ENCODE data around the gene PNMA6F. TPM values are rescaled to one million over a fixed set of nuclear protein-coding genes. Genes with fewer than 3 reads are reported as not detected.

PNMA6F gene
- not detected for polyA plus RNA-seq (ENCODE audit: insufficient read length)

DNA sequence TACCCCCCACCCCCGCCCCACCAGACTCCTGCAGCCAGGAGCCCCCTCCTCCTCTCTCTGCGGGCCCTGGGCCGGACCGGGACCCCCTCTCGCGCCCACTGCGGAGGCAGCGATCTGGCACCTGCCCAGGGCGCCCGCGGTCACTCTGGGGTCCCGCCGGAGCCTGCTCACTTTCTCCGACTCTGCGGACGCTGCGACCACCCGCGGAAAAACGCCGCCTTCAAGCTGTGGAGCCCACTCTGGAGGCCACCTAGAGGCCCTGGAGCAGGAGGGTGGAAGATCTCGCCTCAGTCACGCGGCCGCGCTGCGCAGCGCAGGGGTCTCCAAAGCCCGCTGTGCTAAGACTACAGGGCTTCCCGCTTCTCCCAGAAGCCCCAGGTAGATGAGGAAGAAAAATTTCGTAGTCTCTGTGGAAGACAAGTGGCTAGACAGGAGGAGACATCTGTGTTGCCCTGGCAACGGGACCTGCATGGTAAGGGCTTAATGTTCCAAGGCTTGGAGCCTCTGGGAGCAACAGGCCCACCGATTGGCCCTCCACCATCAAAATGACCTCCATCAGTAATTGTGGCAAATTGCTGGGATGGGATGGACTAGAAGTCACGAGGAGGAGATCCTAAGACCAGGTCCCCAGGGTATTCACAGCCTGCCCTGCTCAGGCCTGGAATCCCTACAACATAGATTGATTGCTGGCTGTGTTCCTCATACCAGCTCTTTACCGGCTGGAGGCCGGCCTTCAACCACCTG, at the start of gene PNMA6F:
Gene PNMA6F, minus strand, starts transcription at position 387 of the 744 bp plus-strand sequence. CDS start 1,093 bp downstream, outside the sequence.
- DNase-seq (ENCODE audit: low read depth) = no peak

DNA sequence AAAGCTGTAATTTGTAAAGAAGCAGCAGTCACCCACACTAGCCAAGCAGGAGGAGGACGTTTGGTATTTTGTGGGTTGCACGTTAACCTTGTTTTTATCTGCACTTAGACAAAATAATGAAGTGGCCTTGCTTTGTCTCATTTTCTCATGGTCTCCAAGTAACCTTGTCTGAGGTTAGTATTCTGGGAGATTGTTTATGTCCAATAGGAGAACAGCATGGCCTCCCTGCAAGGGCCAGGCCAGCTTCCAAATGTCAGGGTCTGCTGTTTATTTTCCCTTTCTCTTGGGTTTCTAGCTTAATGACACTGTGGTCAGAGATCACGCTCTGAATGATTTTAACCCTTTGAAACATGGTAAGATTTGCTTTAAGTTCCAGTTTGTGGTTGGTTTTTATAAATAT, 49.7 kb upstream of the PNMA6F start:
- DNase-seq (ENCODE audit: low read depth) = no peak

GRCh38 chrX:153370293-153371055, 48.9 kb upstream of the PNMA6F start:
- no peak for DNase-seq (ENCODE audit: low read depth)

DNA sequence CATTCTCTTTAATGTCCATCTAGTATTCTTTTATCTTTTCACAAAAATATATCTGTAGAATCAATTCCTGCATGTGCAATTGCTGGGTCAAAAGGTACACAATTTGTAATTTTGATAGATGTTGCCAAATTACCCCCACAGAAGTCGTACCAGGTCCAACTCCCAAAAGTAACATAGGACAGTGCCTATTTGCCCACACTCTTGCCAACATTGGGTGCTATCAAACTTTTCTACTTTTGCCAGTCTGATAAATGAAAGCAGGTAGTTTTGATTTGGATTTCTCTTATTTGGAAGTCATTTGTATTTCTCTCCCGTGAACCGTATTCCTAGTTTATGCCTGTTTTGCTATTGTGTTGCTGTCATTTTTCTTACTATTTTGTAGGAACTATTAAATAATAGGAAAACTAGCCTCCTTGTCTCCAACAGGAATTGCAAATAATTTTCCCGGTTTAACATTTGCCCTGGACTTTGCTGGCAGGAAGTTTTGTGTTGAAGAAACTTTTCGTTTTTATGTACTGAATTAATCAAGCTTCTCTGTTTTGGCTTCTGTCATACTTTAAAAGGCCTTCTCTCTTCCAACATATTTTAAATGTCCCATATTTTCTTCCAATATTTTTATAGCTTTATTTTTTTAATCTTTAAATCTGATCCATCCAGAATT, 45.4 kb upstream of the PNMA6F start:
- no peak for DNase-seq (ENCODE audit: low read depth)

DNA sequence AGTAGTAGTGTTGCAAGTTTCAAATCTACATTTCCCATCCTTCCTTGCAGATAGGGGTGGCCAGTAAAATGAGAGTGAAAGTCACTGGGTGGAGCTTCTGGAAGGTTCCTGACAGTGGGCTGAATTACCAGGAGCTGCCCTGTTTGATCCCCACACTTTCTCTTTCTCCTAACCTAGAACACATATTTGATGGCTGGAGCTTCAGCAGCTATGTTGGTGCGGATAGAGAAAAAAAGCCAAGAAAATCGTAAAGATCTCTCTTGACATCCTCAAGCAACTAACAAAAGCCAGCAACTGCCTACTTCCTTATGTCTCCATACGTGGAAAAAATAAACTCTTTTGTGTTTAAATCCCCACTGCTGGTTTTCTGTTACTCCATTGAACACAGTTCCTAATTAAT, 44.6 kb upstream of the PNMA6F start:
- DNase-seq (ENCODE audit: low read depth) = no peak

DNA sequence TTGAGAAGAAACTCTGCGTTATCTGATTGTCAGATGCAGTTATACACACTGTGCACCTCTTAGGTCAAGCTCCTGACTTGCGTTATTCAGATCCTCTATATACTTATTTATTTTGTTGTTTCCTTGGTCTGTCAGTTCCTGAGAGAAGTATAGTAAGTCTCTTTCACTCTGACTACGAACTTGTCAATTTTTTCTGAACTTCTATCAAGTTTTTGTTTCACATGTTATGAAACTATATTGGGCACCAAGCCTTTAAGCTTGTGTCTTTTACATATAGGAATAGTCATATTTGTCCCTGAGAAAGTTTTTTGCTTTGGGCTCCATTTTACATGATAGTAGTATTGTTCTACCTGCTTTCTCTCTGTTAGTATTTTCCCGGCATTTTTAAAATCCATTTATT, 44.1 kb upstream of the PNMA6F start:
- DNase-seq (ENCODE audit: low read depth) = no peak

- DNase-seq (ENCODE audit: low read depth) = no peak
These were observed 40.3 kb upstream of the PNMA6F start for GRCh38 chrX:153361781-153362397.

DNA sequence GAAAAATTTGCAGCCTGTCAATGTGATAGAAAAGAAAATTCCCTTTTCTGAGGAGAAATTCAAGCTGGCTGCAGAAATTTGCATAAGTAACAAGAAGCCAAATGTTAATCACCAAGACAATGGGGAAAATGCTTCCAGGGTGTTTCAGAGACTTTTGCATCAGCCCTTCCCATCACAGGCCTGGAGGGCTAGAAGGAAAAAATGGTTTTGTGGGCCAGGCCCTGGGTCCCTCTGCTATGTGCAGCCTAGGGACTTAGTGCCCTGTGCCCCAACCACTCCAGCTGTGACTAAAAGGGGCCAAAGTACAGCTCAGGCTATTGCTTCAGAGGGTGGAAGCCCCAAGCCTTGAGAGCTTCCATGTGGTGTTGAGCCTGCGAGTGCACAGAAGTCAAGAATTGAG, 36.3 kb upstream of the PNMA6F start:
- no peak for DNase-seq (ENCODE audit: low read depth)

DNA sequence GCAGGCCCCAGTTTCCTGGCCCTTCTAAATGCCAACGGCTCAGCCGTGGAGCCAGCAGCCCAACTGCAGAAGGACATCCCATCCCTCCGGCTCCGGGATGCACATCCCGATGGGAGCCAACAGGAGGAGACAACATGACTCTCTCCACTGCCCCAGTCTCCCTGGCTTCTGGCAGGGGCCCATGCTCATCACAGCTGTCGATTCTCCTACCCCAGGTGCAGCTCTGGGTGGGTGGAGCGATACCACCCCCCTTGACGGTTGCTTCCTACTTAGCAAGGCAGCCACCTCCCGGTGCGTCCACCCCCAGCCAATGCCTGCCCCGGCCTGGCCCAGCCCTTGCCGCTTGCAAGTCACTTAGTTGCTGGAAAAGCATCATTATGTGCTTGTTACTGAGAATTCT, 31.8 kb upstream of the PNMA6F start:
- no peak for DNase-seq (ENCODE audit: low read depth)

DNA sequence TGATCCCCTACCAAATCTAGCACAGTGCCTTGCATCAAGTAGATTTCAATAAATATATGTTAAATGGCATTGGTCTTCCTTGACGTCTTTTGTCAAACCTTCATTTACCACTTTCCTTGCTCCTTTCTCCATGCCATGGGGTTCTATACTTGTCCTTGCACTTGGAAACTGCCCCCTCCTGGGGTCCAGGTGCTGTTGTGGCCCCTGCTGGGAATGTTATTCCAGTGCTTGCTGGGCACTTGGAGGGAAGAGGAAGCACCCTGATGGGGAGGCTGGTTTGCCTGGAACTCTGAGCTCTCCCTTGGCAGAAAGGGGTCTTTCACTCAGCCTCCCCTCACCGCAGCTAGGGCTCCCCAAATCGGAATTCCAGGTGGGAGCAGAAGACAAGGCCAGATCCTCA, 31.3 kb upstream of the PNMA6F start:
- DNase-seq (ENCODE audit: low read depth) = no peak

DNA sequence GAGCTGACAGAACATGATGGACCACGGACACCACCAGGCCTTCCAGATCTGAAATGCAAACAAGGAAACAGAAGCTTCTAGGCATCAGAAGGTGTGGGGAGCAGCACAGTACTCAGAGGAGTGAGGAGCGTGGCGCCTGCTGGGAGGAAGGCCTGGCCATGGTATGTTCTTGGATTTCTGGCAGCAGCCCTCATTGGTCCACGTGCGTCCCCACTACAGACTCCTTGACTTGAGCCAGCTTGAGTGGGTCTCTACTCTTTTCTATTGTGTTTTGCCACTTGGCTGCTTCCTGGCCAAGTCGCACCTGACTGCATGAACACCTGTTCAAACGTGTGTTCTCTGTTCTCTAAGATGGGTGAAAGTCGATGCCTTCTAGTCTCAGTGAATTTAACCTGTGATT, 30.4 kb upstream of the PNMA6F start:
- DNase-seq (ENCODE audit: low read depth) = no peak

GRCh38 chrX:153349952-153350351, 28.4 kb upstream of the PNMA6F start:
- DNase-seq (ENCODE audit: low read depth) = no peak

DNA sequence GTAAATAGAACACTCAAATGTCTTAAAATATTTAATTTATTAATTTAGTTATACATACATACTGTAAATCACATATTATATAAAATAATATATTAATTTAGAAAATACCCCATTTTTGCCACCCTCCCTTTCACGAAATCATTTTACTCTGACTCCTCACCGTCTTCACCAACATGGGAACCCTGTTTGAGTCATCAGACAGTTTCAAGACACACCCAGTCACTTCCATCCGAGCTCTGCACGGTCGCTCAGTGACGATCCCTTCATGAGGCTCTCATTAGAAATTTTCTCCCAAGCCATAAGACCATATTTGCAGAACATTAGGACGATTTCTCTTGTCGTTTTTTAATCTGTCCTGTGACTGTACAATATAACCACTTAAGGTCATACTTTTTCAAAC, 26.9 kb upstream of the PNMA6F start:
- DNase-seq (ENCODE audit: low read depth) = no peak

DNA sequence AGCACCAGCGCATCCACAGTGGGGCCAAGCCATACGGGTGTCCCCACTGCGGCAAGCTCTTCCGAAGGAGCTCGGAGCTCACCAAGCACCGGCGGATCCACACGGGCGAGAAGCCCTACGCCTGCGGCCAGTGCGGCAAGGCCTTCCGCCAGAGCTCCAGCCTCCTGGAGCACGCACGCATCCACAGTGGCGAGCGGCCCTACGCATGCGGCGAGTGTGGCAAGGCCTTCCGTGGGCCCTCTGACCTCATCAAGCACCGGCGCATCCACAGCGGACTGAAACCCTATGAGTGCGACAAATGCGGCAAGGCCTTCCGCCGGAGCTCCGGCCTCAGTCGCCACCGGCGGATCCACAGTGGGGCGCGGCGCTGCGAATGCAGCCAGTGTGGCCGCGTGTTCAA, 26.0 kb upstream of the PNMA6F start:
- no peak for DNase-seq (ENCODE audit: low read depth)

DNA sequence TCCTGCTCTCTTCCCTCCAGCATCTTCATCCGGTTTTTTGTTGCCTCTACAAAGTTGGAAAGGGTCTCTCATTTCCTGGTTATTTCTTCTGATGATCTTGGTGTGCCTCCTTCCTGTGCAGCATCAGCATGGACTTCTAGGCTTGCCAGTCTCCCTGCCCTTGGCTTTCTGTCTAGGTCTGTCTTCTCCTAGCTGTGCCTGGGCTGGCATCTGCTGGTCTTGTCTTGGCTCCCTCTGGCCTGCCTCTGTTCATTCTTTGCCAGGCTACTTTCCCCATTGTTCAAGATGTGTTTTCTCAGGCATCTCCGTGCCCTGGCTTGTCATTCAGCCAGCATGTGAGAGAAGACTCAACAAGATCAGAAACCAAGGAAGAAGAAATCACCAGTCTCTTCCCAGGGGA, 22.1 kb upstream of the PNMA6F start:
- DNase-seq (ENCODE audit: low read depth) = no peak

DNA sequence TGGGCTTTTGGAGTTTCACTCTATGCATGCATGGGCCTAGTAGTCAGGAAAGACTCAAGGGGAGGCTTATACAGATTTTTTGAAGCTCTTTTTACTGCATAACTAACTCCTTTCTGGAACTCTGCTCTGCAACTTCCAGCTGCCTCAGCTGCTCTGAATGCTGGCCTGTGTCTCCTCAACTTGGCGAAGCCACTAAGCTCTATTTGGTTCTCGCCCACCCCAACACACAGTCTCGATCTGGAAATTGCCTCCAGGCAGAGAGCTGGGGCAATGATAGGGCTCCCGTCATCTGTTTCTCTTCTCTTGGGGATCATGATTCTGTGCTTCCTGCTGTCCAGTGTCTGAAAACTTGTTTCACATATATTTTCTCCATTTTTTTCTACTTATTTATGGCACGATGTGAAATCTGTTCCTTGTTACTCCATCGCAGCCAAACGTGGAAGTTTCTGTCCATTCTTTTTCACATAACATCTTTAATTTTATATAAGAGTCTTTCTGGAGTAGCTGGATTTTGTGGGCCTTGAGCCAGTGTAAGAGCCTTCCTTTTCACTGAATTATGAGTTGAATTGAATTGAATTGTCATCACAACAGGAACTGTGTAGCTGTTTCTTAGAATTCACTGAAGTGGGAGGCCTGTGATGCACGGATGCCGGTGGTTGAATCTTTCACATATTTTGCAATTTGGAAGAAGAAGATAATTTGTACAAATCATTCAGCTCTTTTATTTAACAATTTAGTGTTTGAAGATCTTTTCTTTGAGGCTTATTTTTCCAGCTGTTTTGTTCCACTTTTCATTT, 21.4 kb upstream of the PNMA6F start:
- DNase-seq (ENCODE audit: low read depth) = no peak

- DNase-seq (ENCODE audit: low read depth) = no peak
These were observed 18.5 kb upstream of the PNMA6F start for GRCh38 chrX:153340111-153340510.

DNA sequence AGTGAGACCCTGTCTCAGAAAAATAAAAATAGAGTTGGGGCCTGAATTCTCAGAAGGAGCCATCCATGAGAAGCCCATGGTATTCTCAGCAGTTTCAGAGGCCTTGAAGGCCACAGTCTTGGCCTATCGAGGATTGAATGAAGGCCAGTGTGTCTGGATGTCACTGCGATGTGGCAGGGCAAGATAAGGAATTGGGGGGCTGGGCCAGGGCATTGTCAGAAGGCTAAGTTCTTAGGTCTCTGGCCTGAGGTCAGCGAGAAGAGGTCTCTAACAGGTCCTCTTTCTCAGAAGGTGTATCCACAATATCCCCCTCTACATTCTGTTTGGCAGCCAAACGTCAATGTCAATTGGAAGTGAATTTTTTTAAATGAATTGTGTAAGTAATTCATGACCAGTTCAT, 18.1 kb upstream of the PNMA6F start:
- no peak for DNase-seq (ENCODE audit: low read depth)

DNA sequence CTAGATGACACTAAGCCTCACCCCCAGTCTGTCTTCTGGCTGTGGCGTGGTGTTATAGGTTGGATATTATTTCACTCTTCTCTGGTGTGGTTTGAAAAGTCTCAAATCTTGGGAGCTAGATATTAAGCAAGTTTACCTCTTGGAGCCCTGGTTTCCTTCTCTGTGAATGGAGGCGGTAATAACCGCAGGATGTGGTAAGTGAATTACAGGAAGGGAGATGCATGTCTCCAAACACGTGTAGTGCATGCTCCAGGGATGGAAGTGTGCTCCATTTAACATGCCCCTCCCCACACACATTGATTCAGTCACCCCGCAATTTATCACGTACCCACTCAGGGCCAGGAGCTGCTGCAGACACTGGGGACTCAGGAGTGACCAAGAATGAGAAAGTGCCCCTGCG, 17.3 kb upstream of the PNMA6F start:
- DNase-seq (ENCODE audit: low read depth) = no peak

GRCh38 chrX:153336988-153337387, 15.4 kb upstream of the PNMA6F start:
- DNase-seq (ENCODE audit: low read depth) = no peak

DNA sequence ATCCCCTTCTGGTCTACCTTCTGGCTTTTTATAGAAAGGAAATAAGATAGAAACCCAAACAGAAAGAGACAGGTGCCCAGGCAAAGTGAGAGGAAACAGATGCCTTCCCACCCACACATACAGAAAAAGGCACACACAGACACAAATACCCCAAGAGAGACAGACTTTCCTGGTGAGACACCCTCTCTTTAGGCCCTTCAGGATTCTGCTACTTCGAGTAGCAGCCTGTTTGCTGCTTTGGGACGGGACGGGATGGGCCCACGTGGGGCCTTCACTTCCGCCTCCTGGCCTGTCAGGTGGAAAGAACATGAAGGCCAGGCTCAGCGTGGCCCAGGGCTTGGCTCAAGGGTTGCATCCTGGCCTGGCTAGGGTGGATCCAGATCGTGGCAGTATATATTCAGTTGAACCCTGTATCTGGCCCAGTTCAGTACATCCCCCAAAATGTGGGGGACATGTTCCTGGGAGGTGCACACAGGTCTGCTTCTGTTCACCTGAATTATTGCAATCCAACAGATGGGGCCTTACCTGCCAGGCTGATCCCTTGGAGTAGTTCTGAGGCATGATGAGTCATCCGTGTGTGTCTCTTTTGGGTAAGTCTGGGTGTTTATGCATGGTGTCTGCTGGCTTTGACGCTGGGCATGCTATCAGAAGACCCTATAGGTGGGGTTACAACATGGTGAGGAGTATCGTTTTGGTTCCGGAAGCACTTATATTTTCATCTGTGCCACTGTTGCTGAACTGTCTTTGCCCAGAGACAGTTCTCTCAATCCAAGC, 14.7 kb upstream of the PNMA6F start:
- DNase-seq (ENCODE audit: low read depth) = no peak
